Subcutaneous abdominal adipose tissue (tissue), 5 donors: ENCODE data around the gene KHDRBS1.
A peak's percentile ranks its signal among the peaks of the same experiment; 100 is the strongest.
"Not testable (repeated sequence)": the region's sequence is repeated elsewhere in the genome, so short reads cannot be mapped to it uniquely, and the experiment has no call there.

Experiments
- H3K27ac ChIP-seq: one replicate; pipeline ENCODE4 v1.7.0; 2013; ENCODE audit warnings: low read depth, mild to moderate bottlenecking, inconsistent platforms, low read length, moderate library complexity
- H3K27me3 ChIP-seq, 5 donors: one replicate each; pipeline ENCODE4 v1.7.0; 2013; ENCODE audit warnings: low read length in 5 of 5, inconsistent platforms in 1 of 5; ENCODE audit not compliant: control insufficient read depth in 5 of 5, insufficient read depth in 4 of 5
- H3K36me3 ChIP-seq, 5 donors: one replicate each; pipeline ENCODE4 v1.7.0; 2013; ENCODE audit warnings: low read length in 5 of 5; ENCODE audit not compliant: control insufficient read depth in 5 of 5, insufficient read depth in 5 of 5
- H3K4me1 ChIP-seq, 5 donors: one replicate each; pipeline ENCODE4 v1.7.0; 2013; ENCODE audit warnings: low read length in 5 of 5, mild to moderate bottlenecking in 3 of 5, moderate library complexity in 1 of 5; ENCODE audit not compliant: control insufficient read depth in 5 of 5, insufficient read depth in 5 of 5
- H3K4me3 ChIP-seq, 5 donors: one replicate each; pipeline ENCODE4 v1.7.0; 2013; ENCODE audit warnings: low read length in 5 of 5, low read depth in 1 of 5
- H3K9ac ChIP-seq, 5 donors: one replicate each; pipeline ENCODE4 v1.7.0; 2013; ENCODE audit warnings: low read length in 5 of 5, mild to moderate bottlenecking in 4 of 5, moderate library complexity in 3 of 5
- H3K9me3 ChIP-seq, 5 donors: one replicate each; pipeline ENCODE4 v1.7.0; 2013; ENCODE audit warnings: low read length in 5 of 5; ENCODE audit not compliant: control insufficient read depth in 5 of 5
- donor health status: healthy.
- donor health status: healthy.
- donor health status: healthy.
- donor health status: healthy.
- donor health status: healthy.

The KHDRBS1 gene

DNA sequence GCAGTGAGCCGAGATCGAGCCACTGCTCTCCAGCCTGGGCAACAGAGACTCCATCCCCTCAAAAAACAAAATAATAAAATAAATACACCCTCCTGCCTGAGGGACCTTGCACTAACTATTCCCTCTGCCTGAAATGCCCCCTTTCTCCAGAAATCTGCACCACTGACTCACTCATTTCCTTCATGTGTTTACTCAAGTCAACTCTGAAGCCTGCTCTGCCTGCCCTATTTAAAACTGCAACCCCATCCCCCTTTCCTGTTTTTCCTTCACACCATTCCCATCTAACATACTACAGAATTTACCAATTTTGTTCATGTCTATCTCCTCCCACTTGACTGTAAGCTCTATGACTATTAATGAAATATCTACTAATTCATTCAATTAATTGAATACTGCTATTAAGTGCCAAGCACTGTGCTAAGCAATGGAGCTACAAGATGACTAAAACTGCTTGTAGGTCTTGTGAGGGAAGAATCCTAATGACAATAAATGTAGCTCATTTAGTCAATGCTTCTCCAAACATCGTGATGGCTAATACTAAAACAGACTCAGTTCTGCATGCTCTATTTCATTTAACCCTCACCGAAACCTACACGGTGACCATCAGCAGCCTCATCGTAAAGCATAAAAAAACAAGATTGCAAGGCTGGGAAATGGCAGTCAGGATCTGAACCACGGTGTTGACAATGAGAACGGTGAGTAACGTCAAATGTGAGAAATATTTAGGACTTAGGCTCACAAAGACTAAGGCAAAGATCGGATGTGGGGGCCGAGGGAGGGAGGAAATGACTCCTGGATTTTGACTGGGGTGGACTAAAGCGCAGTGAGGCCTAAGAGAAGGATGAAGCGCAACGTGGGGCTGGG lies 58.3 kb downstream of the KHDRBS1 start:
- peaks cover 0 to 19% (median 17%) of the 10 kb centered on the region in 5 donors for H3K36me3 ChIP-seq
- peak overlapping the region; percentile 89 for H3K27ac ChIP-seq
- peaks cover 3 to 37% (median 25%) of the 10 kb centered on the region in 5 donors for H3K4me1 ChIP-seq
- no peaks in the 10 kb centered on the region for H3K27me3 ChIP-seq
- peak overlapping the region in 3 of 5 donors; percentile 73 to 80 (median 77) for H3K9ac ChIP-seq
- H3K9me3 ChIP-seq = no peaks in the 10 kb centered on the region
- peak overlapping the region; percentile 82 to 97 (median 88) for H3K4me3 ChIP-seq

DNA sequence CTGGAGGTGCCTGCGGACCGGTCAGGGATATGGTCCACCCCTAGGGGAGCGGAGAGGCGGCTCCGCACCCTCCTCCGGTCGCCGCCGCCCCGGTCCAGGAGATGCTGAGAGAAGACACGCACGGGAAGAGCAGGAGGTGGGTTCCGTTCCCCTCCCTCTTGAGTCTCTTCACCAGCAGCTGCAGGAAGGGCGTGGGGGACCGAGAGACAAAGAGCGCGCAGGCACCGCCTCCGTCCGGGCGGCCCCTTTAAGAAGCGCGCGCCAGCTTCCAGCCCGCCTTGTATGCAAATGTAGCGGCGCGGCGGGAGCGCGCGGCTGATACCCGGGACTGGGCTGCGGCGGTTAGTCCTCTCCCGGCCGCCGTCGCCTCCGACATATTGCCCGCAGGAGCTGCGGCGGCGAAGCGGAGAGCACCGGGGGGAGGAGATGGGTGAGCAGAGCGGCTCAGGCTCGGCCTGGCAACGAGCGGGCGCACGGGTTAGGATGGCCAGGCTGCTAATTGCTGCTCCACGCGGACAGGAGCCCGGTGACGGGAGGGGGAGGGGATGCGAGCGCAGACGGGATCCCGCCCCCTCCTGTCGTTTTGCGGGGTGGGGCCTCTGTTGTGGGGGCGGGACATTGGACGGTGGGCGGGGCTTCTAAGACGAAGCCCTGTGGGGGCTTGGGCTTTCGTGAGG lies 59.1 kb downstream of the KHDRBS1 start, which contains the start of gene TMEM39B:
Gene TMEM39B, plus strand, starts transcription at position 318 of the 677 bp plus-strand sequence. Its CDS starts 109 bp downstream, at position 427.
- H3K27ac ChIP-seq = peak within 1 kb of the TSS; percentile 89
- peak within 1 kb of the TSS; percentile 38 to 80 (median 73) for H3K9ac ChIP-seq
- H3K36me3 ChIP-seq = peaks cover 0 to 27% (median 25%) of the 10 kb centered on the region in 5 donors
- H3K27me3 ChIP-seq = no peaks in the 10 kb centered on the region
- no peaks in the 10 kb centered on the region for H3K9me3 ChIP-seq
- peak within 1 kb of the TSS; percentile 82 to 97 (median 88) for H3K4me3 ChIP-seq
- H3K4me1 ChIP-seq = peaks cover 3 to 33% (median 25%) of the 10 kb centered on the region in 5 donors

DNA sequence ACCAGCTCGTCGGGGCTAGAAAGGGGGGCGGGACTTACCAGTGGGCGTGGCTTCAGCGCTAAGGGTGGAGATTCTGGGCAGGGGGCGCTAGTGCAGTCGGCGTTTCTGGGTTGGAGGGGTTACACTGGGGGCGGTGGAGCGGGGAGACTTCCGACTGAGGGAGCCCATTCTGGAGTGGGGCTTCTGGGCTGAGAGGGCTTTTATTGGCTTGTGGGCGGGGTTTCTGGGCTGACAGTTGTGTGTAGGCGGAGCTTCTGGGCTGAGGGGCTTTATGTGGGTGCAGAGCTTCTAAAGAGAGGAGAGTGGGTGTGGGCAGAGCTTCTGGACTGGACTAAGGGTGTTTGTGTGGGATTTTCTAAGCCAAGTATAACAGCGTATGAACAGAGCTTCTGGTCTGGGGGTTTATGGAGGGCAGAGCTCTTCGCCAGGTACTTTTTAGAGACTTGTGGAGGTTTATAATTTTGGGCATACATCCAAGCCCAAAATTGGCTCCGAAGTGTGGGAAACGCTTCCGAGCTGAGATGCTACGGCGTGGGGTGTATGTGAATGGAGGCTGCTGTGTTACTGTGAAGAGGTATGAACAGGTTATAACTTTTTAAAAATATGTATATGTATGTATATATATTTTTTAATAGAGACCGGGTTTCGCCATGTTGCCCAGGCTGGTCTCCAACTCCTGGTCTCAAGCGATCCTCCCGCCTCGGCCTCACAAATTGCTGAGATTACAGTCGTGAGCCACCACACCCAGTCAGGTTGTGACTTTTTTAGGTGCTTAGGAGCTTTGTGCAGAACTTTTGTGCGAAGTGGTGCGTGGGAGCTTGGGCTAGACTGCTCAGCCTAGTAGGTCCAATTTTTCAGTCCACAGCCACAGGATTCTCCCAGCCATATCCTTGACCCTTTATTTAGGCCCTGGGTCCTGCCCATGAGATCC lies 59.9 kb downstream of the KHDRBS1 start:
- H3K27ac ChIP-seq = peak overlapping the region; percentile 89
- no peaks in the 10 kb centered on the region for H3K9me3 ChIP-seq
- H3K27me3 ChIP-seq = no peaks in the 10 kb centered on the region

DNA sequence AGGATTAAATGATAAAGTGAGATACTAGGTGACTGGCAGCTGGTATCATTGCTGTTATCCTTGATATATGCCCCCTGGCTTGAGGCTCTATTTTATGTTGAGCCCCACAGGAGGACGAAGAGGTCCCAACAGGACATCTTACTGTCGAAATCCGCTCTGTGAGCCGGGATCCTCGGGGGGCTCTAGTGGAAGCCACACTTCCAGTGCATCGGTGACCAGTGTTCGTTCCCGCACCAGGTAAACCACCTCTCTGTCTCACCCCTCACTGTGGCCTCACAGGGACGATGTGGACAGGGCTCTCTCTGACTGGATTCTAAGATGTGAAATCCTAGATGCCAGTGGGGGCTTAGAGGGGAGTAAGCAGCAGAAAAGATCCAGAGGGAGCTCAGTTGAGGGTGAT lies 61.2 kb downstream of the KHDRBS1 start:
- Histone ChIP-seq H3K9ac (no peak overlapping the region), H3K9me3 (no peaks in the 10 kb centered on the region), H3K27me3 (no peaks in the 10 kb centered on the region), H3K4me1 (peaks cover 3 to 24% (median 19%) of the 10 kb centered on the region in 5 donors), H3K4me3 (no peak overlapping the region), H3K36me3 (peaks cover 0 to 38% (median 33%) of the 10 kb centered on the region in 5 donors), H3K27ac (no peak overlapping the region)

More for the DNA sequence above, 59.9 kb downstream of the KHDRBS1 start:
- Histone ChIP-seq H3K36me3 (peaks cover 0 to 34% (median 32%) of the 10 kb centered on the region in 5 donors), H3K4me3 (peak overlapping the region; percentile 82 to 97 (median 88)), H3K9ac (peak overlapping the region; percentile 38 to 80 (median 66)), H3K4me1 (peaks cover 3 to 32% (median 23%) of the 10 kb centered on the region in 5 donors)

DNA sequence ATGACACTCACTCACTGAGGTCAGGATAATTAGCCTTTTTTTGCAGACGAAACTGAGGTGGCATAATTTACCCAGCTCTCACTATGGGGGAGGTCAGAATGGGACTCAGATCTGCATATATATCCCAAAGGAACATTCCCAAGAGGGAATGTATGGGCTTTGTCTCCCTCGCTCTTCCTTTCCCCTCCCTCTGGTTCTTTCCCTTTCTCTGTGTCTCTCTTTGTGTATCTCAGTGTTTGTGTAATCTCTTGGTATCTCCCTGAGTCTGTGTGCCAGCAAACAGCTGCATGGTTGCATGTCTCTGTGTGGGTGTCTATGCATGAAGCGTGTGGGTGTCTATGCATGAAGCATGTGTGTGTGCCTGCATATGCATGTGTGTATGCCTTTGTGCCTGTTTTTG lies 63.8 kb downstream of the KHDRBS1 start:
- Histone ChIP-seq H3K4me3 (no peak overlapping the region), H3K27ac (no peak overlapping the region), H3K27me3 (no peaks in the 10 kb centered on the region), H3K9ac (no peak overlapping the region), H3K9me3 (no peaks in the 10 kb centered on the region), H3K36me3 (peaks cover 4 to 45% (median 37%) of the 10 kb centered on the region in 5 donors), H3K4me1 (peaks cover 2 to 14% (median 11%) of the 10 kb centered on the region in 5 donors)

DNA sequence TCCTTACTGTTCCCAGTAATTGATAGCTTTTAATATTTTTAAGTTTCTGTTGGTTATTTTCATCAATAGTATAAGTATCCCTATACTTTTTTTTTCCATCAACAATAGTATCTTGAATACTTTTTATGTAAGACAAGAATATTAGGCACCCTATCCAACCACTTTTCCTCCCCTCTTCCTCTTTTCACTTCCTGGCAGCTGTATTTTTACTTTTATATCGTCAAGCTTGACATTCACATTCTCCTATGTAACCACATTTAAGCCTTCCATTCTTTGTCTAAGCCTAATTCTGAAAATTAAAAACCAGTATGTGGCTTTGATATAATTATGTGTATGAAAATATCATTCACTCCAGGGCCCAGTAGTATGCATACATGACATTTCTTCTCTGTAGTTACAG lies 68.4 kb downstream of the KHDRBS1 start:
- Histone ChIP-seq H3K4me3 (no peak overlapping the region), H3K27me3 (no peaks in the 10 kb centered on the region), H3K27ac (no peak overlapping the region), H3K4me1 (peaks cover 0 to 3% (median 0%) of the 10 kb centered on the region in 5 donors), H3K9ac (no peak overlapping the region), H3K36me3 (peaks cover 4 to 44% (median 30%) of the 10 kb centered on the region in 5 donors), H3K9me3 (no peaks in the 10 kb centered on the region)

DNA sequence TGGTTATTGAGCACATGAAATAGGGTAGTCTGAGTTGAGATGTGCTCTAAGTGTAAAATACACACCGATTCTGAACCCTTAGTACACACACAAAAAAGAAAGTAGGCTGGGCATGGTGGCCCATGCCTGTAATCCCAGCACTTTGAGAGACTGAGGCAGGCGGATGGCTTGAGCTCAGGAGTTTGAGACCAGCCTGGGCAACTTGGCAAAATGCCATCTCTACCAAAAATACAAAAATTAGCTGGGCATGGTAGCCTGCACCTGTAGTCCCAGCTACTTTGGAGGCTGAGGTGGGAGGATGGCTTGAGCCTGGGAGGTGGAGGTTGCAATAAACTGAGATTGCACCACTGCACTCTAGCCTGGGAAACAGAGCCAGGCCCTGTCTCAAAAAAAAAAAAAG lies 72.7 kb downstream of the KHDRBS1 start:
- not testable (repeated sequence) for H3K27me3 ChIP-seq, H3K9ac ChIP-seq, H3K9me3 ChIP-seq, H3K27ac ChIP-seq, H3K4me3 ChIP-seq, H3K4me1 ChIP-seq
- H3K36me3 ChIP-seq = peaks cover 4 to 48% (median 22%) of the 10 kb centered on the region in 5 donors

DNA sequence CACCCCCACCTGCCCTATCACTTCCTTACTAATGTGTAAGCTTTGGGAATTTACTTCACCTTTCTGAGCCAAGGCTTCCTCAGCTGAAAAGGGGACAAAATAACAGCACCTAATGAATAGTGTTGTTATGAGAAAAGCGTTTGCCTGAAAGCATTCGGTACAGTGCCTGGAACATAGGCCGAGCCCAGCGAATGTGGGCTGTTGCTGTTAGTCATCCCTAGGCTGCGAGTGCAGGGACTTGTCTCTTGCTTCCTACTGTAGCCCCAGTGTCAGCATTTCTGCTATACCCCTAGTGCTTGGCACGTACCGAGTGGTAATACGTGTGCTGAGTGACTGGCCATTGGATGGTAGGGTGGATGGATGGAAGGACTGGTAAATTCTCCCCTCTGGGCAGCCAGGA lies 77.5 kb downstream of the KHDRBS1 start:
- H3K9ac ChIP-seq = no peak overlapping the region
- no peaks in the 10 kb centered on the region for H3K4me1 ChIP-seq
- H3K27ac ChIP-seq = no peak overlapping the region
- no peak overlapping the region for H3K4me3 ChIP-seq
- peaks cover 2 to 74% (median 44%) of the 10 kb centered on the region in 5 donors for H3K36me3 ChIP-seq
- no peaks in the 10 kb centered on the region for H3K9me3 ChIP-seq
- no peaks in the 10 kb centered on the region for H3K27me3 ChIP-seq

DNA sequence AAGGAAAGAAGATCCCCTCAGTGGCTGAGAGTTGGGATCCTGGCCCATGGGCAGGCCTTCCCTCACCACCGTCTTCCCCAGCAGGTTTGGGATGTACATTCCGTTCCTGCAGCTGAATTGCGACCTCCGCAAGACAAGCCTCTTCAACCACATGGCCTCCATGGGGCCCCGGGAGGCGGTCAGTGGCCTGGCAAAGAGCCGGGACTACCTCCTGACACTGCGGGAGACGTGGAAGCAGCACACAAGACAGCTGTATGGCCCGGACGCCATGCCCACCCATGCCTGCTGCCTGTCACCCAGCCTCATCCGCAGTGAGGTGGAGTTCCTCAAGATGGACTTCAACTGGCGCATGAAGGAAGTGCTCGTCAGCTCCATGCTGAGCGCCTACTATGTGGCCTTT lies 77.9 kb downstream of the KHDRBS1 start:
- Histone ChIP-seq H3K9me3 (no peaks in the 10 kb centered on the region), H3K36me3 (peaks cover 2 to 73% (median 43%) of the 10 kb centered on the region in 5 donors), H3K27ac (no peak overlapping the region), H3K9ac (no peak overlapping the region), H3K27me3 (no peaks in the 10 kb centered on the region), H3K4me3 (no peak overlapping the region), H3K4me1 (no peaks in the 10 kb centered on the region)
